SK-N-MC (cell line): ENCODE measurements around the gene KLKB1.
"Not testable (repeated sequence)": the region's sequence is repeated elsewhere in the genome, so short reads cannot be mapped to it uniquely, and the experiment has no call there.

ENCODE experiments used
- DNase-seq: peaks from one replicate; pipeline ENCODE4 v3.0.0-alpha.2; 2011; ENCODE audit warnings: low read depth, low spot score
- H3K27ac ChIP-seq: fragments of 200-600 bp; sonication (generic); 2 replicates; pipeline ENCODE4 v1.5.1; 2016; ENCODE audit warnings: mixed run types
- H3K36me3 ChIP-seq: fragments of 200-600 bp; sonication (generic); 2 replicates; pipeline ENCODE4 v1.6.1; 2017; ENCODE audit warnings: antibody characterized with exemption, low read length, mixed read lengths; ENCODE audit not compliant: insufficient read depth
- H3K4me3 ChIP-seq: fragments of 200-600 bp; sonication (generic); 2 replicates; pipeline ENCODE4 v1.5.1; 2016
- H3K9ac ChIP-seq: fragments of 200-600 bp; sonication (generic); 2 replicates; pipeline ENCODE4 v1.8.0; 2017; ENCODE audit warnings: mixed run types, mixed read lengths; ENCODE audit not compliant: insufficient read length
- H3K9me3 ChIP-seq: fragments of 200-600 bp; sonication (generic); 2 replicates; pipeline ENCODE4 v1.6.1; 2017; ENCODE audit warnings: low read depth, mild to moderate bottlenecking, antibody characterized with exemption, low read length, moderate library complexity, mixed read lengths
- EZH2 ChIP-seq: fragments of 200-600 bp; sonication (generic); IDR thresholded peaks from one replicate; pipeline ENCODE4 v1.6.1; 2017; ENCODE audit warnings: antibody characterized with exemption
- FOXP2 ChIP-seq: optimal IDR thresholded peaks from 2 replicates; pipeline ENCODE3; 2011; ENCODE audit warnings: mild to moderate bottlenecking, moderate library complexity; ENCODE audit not compliant: insufficient read depth; ENCODE audit errors: extremely low read length, control extremely low read depth
- POLR2AphosphoS5 ChIP-seq: IDR thresholded peaks from 2 replicates; pipeline ENCODE4 v1.6.1; 2012; ENCODE audit warnings: mild to moderate bottlenecking, low read depth, low read length, borderline replicate concordance

The KLKB1 gene

DNA sequence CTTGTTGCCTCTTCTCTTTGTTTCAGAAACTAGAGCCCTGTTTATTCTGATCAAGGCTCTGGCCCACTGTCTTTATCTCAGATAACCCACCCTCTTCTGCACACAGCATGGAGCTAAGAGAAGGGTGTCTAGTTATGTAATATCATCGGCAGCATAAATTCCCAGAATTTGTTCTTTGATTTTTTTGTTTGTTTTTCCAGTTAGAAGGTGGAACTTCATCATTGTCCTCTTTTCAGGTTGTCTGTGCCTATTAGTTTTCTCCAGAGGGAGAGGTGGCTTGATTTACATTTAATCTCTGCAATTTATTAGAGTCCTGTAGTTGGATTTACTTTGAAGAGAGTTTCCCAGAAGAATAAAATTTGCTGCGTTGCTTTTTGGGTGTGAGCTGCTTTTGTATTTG, 23.5 kb downstream of the KLKB1 start:
- H3K36me3 ChIP-seq: no peaks in the 10 kb centered on the region
- no peak overlapping the region for H3K27ac ChIP-seq
- no peak for TF ChIP-seq POLR2AphosphoS5
- no peak for TF ChIP-seq FOXP2
- no peak for TF ChIP-seq EZH2
- no peak overlapping the region for H3K9ac ChIP-seq
- H3K9me3 ChIP-seq: no peaks in the 10 kb centered on the region
- H3K4me3 ChIP-seq: no peak overlapping the region
- no peak for DNase-seq

DNA sequence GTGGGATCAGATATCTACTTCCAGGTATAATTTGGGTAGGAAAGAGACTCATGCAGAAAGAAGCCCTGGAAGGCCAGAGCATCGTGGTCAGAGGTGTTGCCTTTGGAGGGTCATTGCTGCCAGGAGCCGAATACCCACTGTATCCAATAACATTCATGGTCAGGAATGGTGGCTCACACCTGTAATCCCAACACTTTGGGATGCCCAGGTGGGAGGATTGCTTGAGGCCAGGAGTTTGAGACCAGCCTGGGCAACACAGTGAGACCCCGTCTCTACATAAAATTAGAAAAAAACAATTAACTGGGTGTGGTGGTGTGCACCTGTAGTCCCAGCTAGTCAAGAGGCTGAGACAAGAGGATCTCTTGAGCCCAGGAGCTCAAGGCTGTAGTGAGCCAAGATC, 27.8 kb downstream of the KLKB1 start:
- no peak for DNase-seq
- no peak overlapping the region for H3K27ac ChIP-seq
- H3K4me3 ChIP-seq: no peak overlapping the region
- no peak overlapping the region for H3K9ac ChIP-seq
- no peaks in the 10 kb centered on the region for H3K9me3 ChIP-seq
- H3K36me3 ChIP-seq: no peaks in the 10 kb centered on the region
- TF ChIP-seq POLR2AphosphoS5: no peak

DNA sequence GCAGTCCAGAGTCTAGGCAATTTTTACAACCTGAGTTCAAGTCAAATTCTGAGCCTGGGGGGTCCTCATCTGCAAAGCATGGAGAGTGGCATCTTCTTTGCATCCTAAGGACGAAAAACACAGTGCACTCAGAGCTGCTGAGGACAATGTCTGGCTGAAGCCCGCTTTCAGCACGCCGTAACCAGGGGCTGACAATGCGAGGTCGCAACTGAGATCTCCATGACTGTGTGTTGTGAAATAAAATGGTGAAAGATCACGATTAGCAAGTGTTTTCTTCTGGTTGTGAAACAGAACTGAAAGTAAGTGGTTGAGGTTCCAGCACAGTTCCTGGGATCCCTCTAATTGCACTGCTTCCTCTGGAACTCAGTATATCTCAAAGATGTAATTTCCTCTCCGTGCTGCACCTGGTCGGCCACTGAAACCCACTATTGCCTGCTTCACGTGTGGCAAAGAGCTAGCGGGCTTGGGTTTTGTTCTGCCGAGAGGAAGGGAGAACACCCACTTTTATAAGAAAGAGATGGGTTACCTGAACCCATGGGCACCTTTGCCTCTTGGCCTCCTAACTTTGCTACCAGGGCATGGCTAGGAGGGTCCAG, 31.0 kb downstream of the KLKB1 start:
- Histone ChIP-seq H3K9me3 (no peaks in the 10 kb centered on the region), H3K27ac (no peak overlapping the region), H3K36me3 (no peaks in the 10 kb centered on the region), H3K9ac (no peak overlapping the region), H3K4me3 (no peak overlapping the region)
- no peak for TF ChIP-seq EZH2
- TF ChIP-seq POLR2AphosphoS5: no peak
- no peak for TF ChIP-seq FOXP2
- no peak for DNase-seq

DNA sequence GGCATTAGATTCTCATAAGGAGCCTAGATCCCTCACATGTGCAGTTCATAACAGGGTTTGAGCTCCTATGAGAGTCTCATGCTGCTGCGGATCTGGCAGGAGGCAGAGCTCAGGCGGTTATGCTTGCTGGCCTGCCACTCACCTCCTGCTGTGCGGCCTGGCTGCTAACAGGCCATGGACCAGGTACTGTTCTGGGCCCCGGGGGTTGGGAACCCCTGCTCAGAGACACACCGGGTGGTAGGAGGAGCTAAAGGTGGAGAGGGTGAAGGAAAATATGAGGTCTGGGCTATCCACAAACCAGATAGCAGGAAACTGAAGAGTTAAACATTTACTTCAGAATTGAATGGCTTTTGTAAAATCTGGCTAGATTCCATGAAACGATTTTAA, 32.8 kb downstream of the KLKB1 start:
- DNase-seq: no peak
- no peak overlapping the region for H3K4me3 ChIP-seq
- H3K36me3 ChIP-seq: no peaks in the 10 kb centered on the region
- no peak for TF ChIP-seq POLR2AphosphoS5
- no peak for TF ChIP-seq EZH2
- TF ChIP-seq FOXP2: no peak
- H3K27ac ChIP-seq: no peak overlapping the region
- H3K9ac ChIP-seq: no peak overlapping the region
- H3K9me3 ChIP-seq: no peaks in the 10 kb centered on the region

DNA sequence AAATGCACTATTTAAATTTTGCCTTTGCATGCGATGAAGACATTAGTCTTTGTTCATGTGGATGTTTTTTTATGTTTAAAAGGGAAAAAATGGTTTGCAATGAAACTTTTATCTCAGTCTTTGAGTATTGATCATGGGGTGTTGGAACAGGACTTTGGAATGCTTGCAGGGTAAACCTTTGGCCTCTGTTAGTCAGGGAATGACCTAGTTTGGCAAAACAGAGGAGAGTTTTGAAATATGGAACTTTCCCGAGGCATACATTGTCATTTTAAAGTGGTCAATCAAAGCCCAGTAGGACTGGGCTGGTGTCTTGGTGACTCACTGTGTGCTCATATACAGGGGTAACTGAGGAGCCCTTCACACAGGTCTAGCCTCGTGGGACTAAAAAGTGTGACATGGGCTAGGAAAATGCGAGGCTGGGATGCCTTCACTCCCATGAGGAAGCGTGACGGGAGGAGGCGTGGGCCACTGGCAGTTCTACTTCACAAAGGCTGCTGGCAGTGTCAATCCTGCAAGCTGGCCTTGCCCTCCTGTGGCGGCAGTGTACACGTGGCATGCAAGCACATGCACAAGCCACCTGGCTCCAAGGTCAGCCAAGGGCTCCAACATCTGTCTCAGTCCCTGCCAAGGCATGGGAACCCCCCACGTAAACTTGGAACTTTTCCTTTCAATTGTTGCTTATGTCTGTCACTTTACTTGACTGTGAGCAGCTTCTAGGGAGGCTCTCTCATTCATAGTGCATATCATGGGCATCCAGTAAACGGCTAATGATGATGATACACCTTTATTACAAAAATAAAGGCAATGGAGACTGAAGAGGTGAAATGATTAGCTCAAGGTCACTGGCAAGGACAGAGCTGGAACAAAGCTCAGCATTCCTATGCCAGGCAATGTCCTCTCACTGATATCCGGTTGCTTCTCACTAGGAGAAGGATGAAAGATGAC, 33.5 kb downstream of the KLKB1 start:
- DNase-seq: no peak

DNA sequence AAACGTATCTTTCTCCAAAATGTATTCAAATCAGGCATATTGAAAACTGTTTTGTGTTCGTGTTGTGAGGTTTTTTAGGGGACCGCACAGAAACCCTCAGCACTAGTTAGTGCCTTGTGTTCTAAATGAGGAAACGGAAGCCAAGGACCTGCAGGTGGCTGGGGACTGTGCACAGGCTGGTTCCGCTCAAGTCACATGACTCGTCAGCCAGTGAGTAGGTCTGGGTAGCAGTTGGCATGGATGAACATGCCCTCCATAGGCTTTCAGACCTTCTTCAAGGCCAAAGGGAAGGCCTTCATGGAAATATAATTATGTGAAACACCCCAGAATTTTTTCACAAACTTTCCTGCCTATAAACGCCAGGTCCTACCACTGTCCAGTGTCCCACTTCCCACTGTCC, 37.4 kb downstream of the KLKB1 start:
- no peak for TF ChIP-seq EZH2
- TF ChIP-seq FOXP2: no peak
- no peak for TF ChIP-seq POLR2AphosphoS5
- H3K27ac ChIP-seq: no peak overlapping the region

More for the DNA sequence above, 33.5 kb downstream of the KLKB1 start:
- Histone ChIP-seq H3K4me3 (no peak overlapping the region), H3K9me3 (no peaks in the 10 kb centered on the region), H3K27ac (no peak overlapping the region), H3K36me3 (no peaks in the 10 kb centered on the region), H3K9ac (no peak overlapping the region)
- TF ChIP-seq POLR2AphosphoS5: no peak
- TF ChIP-seq FOXP2: no peak
- no peak for TF ChIP-seq EZH2

DNA sequence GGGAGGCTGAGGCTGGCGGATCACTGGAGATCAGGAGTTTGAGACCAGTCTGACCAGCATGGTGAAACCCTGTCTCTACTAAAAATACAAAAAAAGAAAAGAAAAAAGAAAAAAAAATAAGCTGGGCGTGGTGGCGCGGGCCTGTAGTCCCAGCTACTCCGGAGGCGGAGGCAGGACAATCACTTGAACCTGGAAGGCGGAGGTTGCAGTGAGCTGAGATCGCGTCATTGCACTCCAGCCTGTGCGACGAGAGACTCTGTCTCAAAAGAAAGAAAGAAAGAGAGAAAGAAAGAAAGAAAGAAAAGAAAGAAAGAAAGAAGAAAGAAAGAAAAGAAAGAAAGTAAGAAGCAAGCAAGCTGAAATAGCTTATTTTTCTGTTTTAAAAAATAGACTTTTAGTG, 37.9 kb downstream of the KLKB1 start:
- H3K4me3 ChIP-seq, H3K9me3 ChIP-seq, H3K27ac ChIP-seq, H3K9ac ChIP-seq, H3K36me3 ChIP-seq, DNase-seq: not testable (repeated sequence)

More for the DNA sequence above, 37.4 kb downstream of the KLKB1 start:
- no peak overlapping the region for H3K9ac ChIP-seq
- DNase-seq: no peak
- no peaks in the 10 kb centered on the region for H3K9me3 ChIP-seq
- H3K4me3 ChIP-seq: no peak overlapping the region
- no peaks in the 10 kb centered on the region for H3K36me3 ChIP-seq

DNA sequence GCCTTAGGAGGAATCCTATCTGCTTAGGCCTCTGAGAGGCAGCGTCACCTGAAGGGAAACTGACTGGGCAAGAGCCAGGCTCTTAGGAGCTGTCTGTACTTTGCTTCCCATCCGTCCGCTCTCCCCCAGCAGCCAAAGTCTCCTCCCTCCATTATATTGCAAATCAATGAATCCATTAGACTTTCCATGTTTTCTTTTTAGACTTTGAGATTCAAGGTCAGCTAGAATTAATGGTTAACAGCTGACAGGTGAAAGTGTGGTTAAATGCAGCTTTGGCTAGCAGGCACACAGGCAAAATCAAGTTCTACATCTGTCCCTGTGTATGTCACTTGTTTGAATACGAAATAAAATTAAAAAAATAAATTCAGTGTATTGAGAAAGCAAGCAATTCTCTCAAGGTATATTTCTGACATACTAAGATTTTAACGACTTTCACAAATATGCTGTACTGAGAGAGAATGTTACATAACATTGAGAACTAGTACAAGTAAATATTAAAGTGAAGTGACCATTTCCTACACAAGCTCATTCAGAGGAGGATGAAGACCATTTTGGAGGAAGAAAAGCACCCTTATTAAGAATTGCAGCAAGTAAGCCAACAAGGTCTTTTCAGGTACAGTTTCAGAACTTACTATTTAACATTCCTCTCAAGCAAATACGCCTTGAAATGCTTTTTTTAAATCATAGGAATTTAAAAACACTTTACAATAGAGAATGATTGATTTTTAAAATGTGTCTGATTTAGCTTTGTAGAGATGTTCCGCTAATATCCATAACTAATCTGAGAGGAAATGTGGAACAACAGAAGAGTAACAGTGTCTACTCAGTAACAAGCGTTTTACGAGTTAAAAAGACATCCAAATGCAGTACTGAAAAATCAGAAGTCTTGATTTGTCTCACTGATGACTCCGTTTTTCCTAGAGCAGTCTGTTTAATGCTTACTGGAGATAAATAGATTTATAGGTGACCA, 38.7 kb downstream of the KLKB1 start, which contains the start of gene F11:
Gene F11 (plus strand): TSS at position 507 of the 970 bp plus-strand sequence. CDS start 948 bp downstream, outside the sequence.
- H3K9me3 ChIP-seq: no peaks in the 10 kb centered on the region
- H3K36me3 ChIP-seq: no peaks in the 10 kb centered on the region
- no peak within 1 kb of the TSS for H3K27ac ChIP-seq
- TF ChIP-seq EZH2 (no peak), POLR2AphosphoS5 (no peak), FOXP2 (no peak)
- no peak within 1 kb of the TSS for H3K9ac ChIP-seq
- no peak for DNase-seq
- no peak within 1 kb of the TSS for H3K4me3 ChIP-seq
